ENCODE data around the gene ARMC7.

The ARMC7 gene

DNA sequence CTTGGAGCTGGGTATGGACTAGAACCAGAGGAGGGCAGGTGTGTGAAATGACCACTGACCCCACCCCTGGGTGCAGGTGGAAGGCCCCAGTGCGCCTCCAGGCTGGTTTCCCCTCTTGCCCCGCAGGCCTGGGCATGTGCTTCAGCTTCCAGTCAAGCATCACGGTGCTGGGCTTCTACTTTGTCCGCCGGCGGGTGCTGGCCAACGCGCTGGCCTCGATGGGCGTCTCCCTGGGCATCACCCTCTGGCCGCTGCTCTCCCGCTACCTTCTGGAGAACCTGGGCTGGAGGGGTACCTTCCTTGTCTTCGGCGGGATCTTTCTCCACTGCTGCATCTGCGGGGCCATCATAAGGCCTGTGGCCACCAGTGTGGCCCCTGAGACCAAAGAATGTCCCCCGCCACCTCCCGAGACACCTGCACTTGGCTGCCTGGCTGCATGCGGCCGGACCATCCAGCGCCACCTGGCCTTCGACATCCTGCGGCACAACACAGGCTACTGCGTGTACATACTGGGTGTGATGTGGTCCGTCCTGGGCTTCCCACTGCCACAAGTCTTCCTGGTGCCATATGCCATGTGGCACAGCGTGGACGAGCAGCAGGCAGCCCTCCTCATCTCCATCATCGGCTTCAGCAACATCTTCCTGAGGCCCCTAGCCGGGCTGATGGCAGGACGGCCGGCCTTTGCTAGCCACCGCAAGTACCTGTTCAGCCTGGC lies 9.7 kb upstream of the ARMC7 start:
- DNase-seq (ENCODE audit: low read depth, low spot score): no peak
- no peak overlapping the region for H3K9ac ChIP-seq (ENCODE audit: insufficient read length)
- H3K4me3 ChIP-seq: no peak overlapping the region
- TF ChIP-seq FOXP2 (optimal IDR thresholded peaks at IDR 0.05; ENCODE audit: control extremely low read depth, extremely low read length, insufficient read depth) (no peak), EZH2 (IDR thresholded peaks at IDR 0.05) (no peak), POLR2AphosphoS5 (IDR thresholded peaks at IDR 0.05; ENCODE audit: borderline replicate concordance, low read depth, low read length) (no peak)
- H3K36me3 ChIP-seq (ENCODE audit: insufficient read depth, low read length): no peaks in the 10 kb centered on the region
- no peak overlapping the region for H3K27ac ChIP-seq
- no peaks in the 10 kb centered on the region for H3K9me3 ChIP-seq (ENCODE audit: low read depth, low read length)

- DNase-seq (ENCODE audit: low read depth, low spot score): no peak
- TF ChIP-seq FOXP2 (optimal IDR thresholded peaks at IDR 0.05; ENCODE audit: control extremely low read depth, extremely low read length, insufficient read depth): no peak
- no peak for TF ChIP-seq POLR2AphosphoS5 (IDR thresholded peaks at IDR 0.05; ENCODE audit: borderline replicate concordance, low read depth, low read length)
- TF ChIP-seq EZH2 (IDR thresholded peaks at IDR 0.05): no peak
- no peaks in the 10 kb centered on the region for H3K36me3 ChIP-seq (ENCODE audit: insufficient read depth, low read length)
- H3K9me3 ChIP-seq (ENCODE audit: low read depth, low read length): no peaks in the 10 kb centered on the region
- H3K27ac ChIP-seq: no peak overlapping the region
- no peak overlapping the region for H3K9ac ChIP-seq (ENCODE audit: insufficient read length)
- no peak overlapping the region for H3K4me3 ChIP-seq
Observed at GRCh38 chr17:75102385-75102821, 7.4 kb upstream of the ARMC7 start.

DNA sequence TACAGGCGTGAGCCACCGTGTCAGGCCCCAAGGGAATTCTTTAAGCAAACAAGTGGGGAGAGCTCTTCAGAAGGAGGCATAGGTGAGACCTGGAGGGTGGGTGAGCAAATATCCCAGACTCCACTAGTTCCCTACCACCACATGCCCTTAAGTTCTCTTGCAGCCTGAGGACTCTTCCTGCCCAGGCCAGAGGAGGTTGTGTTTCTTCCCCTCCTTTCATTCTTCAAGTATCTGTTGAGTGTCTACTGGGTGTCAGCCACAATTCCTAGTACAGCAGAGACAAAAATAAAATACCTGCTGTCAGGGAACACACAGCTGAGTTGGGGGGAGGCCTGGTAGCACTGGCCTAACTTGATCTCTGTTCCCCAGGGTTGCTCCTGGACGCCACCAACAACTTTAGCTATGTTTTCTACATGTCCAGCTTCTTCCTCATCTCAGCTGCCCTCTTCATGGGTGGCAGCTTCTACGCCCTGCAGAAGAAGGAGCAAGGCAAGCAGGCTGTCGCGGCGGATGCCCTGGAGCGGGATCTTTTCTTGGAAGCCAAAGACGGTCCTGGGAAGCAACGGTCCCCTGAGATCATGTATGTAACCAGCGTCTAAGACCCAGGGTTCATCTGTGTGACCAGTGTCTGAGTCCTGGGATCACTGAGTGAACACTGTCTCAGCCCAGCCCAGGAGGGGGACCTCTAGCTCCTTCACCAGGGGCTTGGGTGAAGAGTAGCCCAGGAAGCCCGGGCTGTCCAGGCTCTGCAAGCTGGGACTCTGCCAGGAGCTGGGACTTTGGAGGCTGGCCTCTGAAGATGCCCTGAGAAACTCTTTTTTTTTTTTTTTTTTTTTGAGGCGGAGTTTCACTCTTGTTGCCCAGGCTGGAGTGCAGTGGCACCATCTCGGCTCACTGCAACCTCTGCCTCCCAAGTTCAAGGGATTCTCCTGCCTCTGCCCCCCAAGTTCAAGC lies 5.9 kb upstream of the ARMC7 start:
- Histone ChIP-seq H3K36me3 (ENCODE audit: insufficient read depth, low read length) (no peaks in the 10 kb centered on the region), H3K9ac (ENCODE audit: insufficient read length) (no peak overlapping the region), H3K4me3 (no peak overlapping the region), H3K27ac (no peak overlapping the region), H3K9me3 (ENCODE audit: low read depth, low read length) (no peaks in the 10 kb centered on the region)
- no peak for DNase-seq (ENCODE audit: low read depth, low spot score)
- no peak for TF ChIP-seq POLR2AphosphoS5 (IDR thresholded peaks at IDR 0.05; ENCODE audit: borderline replicate concordance, low read depth, low read length)
- no peak for TF ChIP-seq FOXP2 (optimal IDR thresholded peaks at IDR 0.05; ENCODE audit: control extremely low read depth, extremely low read length, insufficient read depth)
- no peak for TF ChIP-seq EZH2 (IDR thresholded peaks at IDR 0.05)

DNA sequence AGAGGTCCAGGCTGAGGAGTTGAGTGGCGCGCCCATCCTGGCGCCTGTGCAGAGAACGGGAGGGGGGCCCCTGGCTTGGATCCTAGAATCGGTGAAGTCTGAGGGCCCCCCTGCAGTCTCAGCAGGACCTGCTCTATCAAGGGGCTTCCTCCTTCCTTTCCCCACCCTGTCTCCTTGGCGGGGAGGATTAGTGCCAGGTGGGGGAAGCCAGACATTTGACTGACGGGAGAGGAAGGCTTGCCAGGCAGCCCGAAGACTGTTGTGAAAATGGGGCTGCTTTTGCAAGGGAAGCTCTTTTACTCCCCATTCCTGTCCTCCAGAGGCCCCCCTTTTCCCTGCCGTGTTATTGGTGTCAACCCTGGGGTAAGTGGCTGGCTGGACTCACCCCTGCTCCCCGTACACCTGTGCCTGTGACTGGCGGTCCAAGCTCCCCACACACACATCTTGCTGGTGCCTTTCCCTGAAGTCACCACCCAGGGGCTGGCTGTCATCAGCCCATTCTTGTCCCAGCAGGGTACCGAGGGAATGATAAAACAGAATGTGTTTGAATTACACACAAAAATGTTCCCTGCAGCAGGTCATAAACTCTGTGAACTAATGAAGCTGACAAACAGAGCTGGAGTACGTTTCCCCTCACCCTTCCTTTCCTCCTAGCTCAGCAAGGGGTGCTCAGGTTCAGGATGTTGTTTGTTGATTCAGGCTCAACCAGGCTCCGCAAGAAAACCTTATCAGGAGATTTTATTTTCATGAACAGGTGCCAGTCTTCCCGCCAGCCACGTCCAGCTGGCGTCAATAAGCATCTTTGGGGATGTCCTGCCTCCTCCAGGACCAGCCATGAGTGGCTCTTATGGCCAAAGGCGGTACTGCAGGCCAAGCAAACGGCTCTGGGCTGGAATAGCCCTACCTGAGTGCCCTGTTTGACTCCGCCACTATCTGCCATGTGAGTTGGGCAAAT lies 4.4 kb upstream of the ARMC7 start:
- Histone ChIP-seq H3K4me3 (0 out of 2 replicates have a peak overlapping the region, but pooled peaks have one; percentile 22), H3K9ac (ENCODE audit: insufficient read length) (no peak overlapping the region), H3K9me3 (ENCODE audit: low read depth, low read length) (no peaks in the 10 kb centered on the region), H3K27ac (no peak overlapping the region), H3K36me3 (ENCODE audit: insufficient read depth, low read length) (no peaks in the 10 kb centered on the region)
- TF ChIP-seq EZH2 (IDR thresholded peaks at IDR 0.05) (no peak), FOXP2 (optimal IDR thresholded peaks at IDR 0.05; ENCODE audit: control extremely low read depth, extremely low read length, insufficient read depth) (no peak), POLR2AphosphoS5 (IDR thresholded peaks at IDR 0.05; ENCODE audit: borderline replicate concordance, low read depth, low read length) (no peak)
- no peak for DNase-seq (ENCODE audit: low read depth, low spot score)

DNA sequence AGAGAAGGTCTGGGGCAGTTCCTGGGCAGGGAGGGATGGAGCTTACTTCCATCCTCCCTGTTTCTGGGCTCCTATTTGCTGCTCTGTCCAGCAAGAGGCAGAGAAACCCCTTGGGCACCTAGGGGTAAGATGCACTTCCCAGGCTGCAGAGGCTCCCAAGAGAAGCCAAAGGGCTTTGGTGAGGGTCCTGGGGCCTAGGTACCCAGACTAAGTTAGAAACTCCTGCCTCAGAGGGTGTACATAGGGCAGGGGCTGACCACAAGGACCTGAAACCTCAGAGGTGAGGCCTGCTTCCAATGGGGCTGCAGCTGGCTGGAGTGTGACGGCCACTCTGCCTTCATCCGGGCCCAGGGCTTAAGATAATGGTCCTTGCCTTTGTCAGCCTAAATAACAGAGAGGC lies 1.6 kb upstream of the ARMC7 start:
- H3K27ac ChIP-seq: no peak overlapping the region
- no peak for TF ChIP-seq EZH2 (IDR thresholded peaks at IDR 0.05)
- TF ChIP-seq POLR2AphosphoS5 (IDR thresholded peaks at IDR 0.05; ENCODE audit: borderline replicate concordance, low read depth, low read length): no peak
- no peak for TF ChIP-seq FOXP2 (optimal IDR thresholded peaks at IDR 0.05; ENCODE audit: control extremely low read depth, extremely low read length, insufficient read depth)
- no peak for DNase-seq (ENCODE audit: low read depth, low spot score)
- no peaks in the 10 kb centered on the region for H3K9me3 ChIP-seq (ENCODE audit: low read depth, low read length)
- H3K4me3 ChIP-seq: no peak overlapping the region
- no peaks in the 10 kb centered on the region for H3K36me3 ChIP-seq (ENCODE audit: insufficient read depth, low read length)
- H3K9ac ChIP-seq (ENCODE audit: insufficient read length): no peak overlapping the region

GRCh38 chr17:75109046-75109406 lies 743 bp upstream of the ARMC7 start:
- Histone ChIP-seq H3K36me3 (ENCODE audit: insufficient read depth, low read length) (no peaks in the 10 kb centered on the region), H3K4me3 (peak overlapping the region; percentile 94), H3K9me3 (ENCODE audit: low read depth, low read length) (no peaks in the 10 kb centered on the region), H3K9ac (ENCODE audit: insufficient read length) (peak overlapping the region; percentile 82), H3K27ac (no peak overlapping the region)
- no peak for DNase-seq (ENCODE audit: low read depth, low spot score)
- TF ChIP-seq FOXP2 (optimal IDR thresholded peaks at IDR 0.05; ENCODE audit: control extremely low read depth, extremely low read length, insufficient read depth) (no peak), POLR2AphosphoS5 (IDR thresholded peaks at IDR 0.05; ENCODE audit: borderline replicate concordance, low read depth, low read length) (no peak), EZH2 (IDR thresholded peaks at IDR 0.05) (no peak)

DNA sequence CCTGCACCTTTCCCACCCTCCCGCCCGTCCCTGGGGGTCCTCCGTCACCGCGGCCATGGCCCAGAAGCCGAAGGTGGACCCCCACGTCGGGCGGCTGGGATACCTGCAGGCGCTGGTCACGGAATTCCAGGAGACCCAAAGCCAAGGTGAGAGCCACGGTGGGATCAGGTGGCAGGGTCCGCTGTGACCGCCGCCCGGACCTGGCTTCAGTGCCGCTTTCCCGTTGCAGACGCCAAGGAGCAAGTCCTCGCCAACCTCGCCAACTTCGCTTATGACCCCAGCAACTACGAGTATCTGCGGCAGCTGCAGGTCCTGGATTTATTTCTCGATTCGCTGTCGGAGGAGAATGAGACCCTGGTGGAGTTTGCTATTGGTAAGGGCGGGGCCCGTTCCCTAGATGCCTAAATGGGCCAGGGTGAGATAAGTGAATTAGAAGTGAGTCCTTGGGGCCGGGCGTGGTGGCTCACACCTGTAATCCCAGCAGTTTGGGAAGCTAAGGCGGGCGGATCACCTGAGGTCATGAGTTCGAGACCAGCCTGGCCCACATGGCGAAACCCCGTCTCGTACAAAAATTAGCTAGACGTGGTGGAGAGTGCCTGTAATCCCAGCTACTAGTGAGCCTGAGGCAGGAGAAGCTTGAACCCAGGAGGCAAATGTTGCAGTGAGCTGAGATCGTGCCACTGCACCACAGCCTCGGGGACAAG lies 617 bp downstream of the ARMC7 start:
- Histone ChIP-seq H3K4me3 (peak overlapping the region; percentile 94), H3K9ac (ENCODE audit: insufficient read length) (peak overlapping the region; percentile 82), H3K9me3 (ENCODE audit: low read depth, low read length) (no peaks in the 10 kb centered on the region), H3K27ac (no peak overlapping the region), H3K36me3 (ENCODE audit: insufficient read depth, low read length) (no peaks in the 10 kb centered on the region)
- DNase-seq (ENCODE audit: low read depth, low spot score): no peak
- TF ChIP-seq FOXP2 (optimal IDR thresholded peaks at IDR 0.05; ENCODE audit: control extremely low read depth, extremely low read length, insufficient read depth) (no peak), EZH2 (IDR thresholded peaks at IDR 0.05) (no peak), POLR2AphosphoS5 (IDR thresholded peaks at IDR 0.05; ENCODE audit: borderline replicate concordance, low read depth, low read length) (no peak)

All from SK-N-MC (cell line).